HEK293 (cell line): Measurements from ENCODE around the gene ZSWIM6.

ENCODE experiments used
- CTCF ChIA-PET: fragments of 350-600 bp; formaldehyde crosslinking; extraction: SDS; loops from one replicate; lab custom pipeline; 2021; ENCODE audit warnings: antibody characterized with exemption; lab: Yijun Ruan, JAX
- POLR2A ChIA-PET: fragments of 300-600 bp; formaldehyde crosslinking; extraction: SDS; loops from one replicate; lab custom pipeline; 2020; ENCODE audit warnings: antibody characterized with exemption, inconsistent platforms; lab: Yijun Ruan, JAX
- H3K27ac ChIP-seq: fragments of 200-500 bp; sonication (Bioruptor generic); 2 replicates; pipeline ENCODE4 v1.5.1; 2014; ENCODE audit warnings: low read depth, low read length, control low read depth, inconsistent platforms; ENCODE audit errors: extremely low read depth
- H3K36me3 ChIP-seq, 2 experiments: fragments of 200-500 bp in 1 of 2; sonication (Bioruptor generic) in 1 of 2; 1 replicate in 1 of 2; 2 replicates in 1 of 2; pipeline ENCODE4 v1.5.1; 2014 to 2017; ENCODE audit warnings: inconsistent platforms in 2 of 2, low read length in 2 of 2; ENCODE audit not compliant: control insufficient read depth in 2 of 2, insufficient read depth in 1 of 2
- H3K4me1 ChIP-seq: fragments of 200-500 bp; sonication (Bioruptor generic); 2 replicates; pipeline ENCODE4 v1.5.1; 2014; ENCODE audit warnings: mild to moderate bottlenecking, low read length, inconsistent platforms; ENCODE audit not compliant: control insufficient read depth, insufficient read depth
- H3K4me3 ChIP-seq: 2 replicates; pipeline ENCODE4 v1.5.1; 2011; ENCODE audit warnings: low read depth, mild to moderate bottlenecking, control low read depth, low read length, moderate library complexity
- H3K9me3 ChIP-seq: fragments of 200-500 bp; sonication (Bioruptor generic); 2 replicates; pipeline ENCODE4 v1.5.1; 2014; ENCODE audit warnings: low read depth, low read length, inconsistent platforms; ENCODE audit not compliant: control insufficient read depth, insufficient read depth
- BCL11B ChIP-seq: fragments of 450-650 bp; formaldehyde crosslinking; IDR thresholded peaks from 2 replicates; pipeline ENCODE4 v1.5.1; 2016; ENCODE audit warnings: low read depth, missing biosample characterization, missing genetic modification characterization
- GLI4 ChIP-seq: fragments of 450-650 bp; formaldehyde crosslinking; IDR thresholded peaks from 2 replicates; pipeline ENCODE4 v1.5.1; 2016; ENCODE audit warnings: missing biosample characterization, missing genetic modification characterization
- HOXC10 ChIP-seq: sonication (generic); formaldehyde crosslinking; IDR thresholded peaks from 2 replicates; pipeline ENCODE4 v1.8.1; 2023; ENCODE audit warnings: mild to moderate bottlenecking, missing genetic modification reagents
- INSM2 ChIP-seq: fragments of 450-650 bp; formaldehyde crosslinking; IDR thresholded peaks from 2 replicates; pipeline ENCODE4 v1.5.1; 2016; ENCODE audit warnings: missing biosample characterization, missing genetic modification characterization
- MEIS1 ChIP-seq: sonication (generic); formaldehyde crosslinking; IDR thresholded peaks from 2 replicates; pipeline ENCODE4 v1.8.1; 2022; ENCODE audit warnings: missing genetic modification reagents, mild to moderate bottlenecking, borderline replicate concordance
- MYNN ChIP-seq: fragments of 450-650 bp; formaldehyde crosslinking; IDR thresholded peaks from 2 replicates; pipeline ENCODE4 v1.5.1; 2016; ENCODE audit warnings: missing biosample characterization, missing genetic modification characterization, borderline replicate concordance
- RBAK ChIP-seq: fragments of 450-650 bp; formaldehyde crosslinking; IDR thresholded peaks from 2 replicates; pipeline ENCODE4 v1.5.1; 2016; ENCODE audit warnings: missing biosample characterization, missing genetic modification characterization
- SP2 ChIP-seq: fragments of 450-650 bp; formaldehyde crosslinking; IDR thresholded peaks from 2 replicates; pipeline ENCODE4 v1.5.1; 2016; ENCODE audit warnings: missing biosample characterization, missing genetic modification characterization
- SP3 ChIP-seq: fragments of 450-650 bp; formaldehyde crosslinking; IDR thresholded peaks from 2 replicates; pipeline ENCODE4 v1.5.1; 2016; ENCODE audit warnings: missing biosample characterization, missing genetic modification characterization
- ZNF112 ChIP-seq: fragments of 450-650 bp; formaldehyde crosslinking; IDR thresholded peaks from 2 replicates; pipeline ENCODE4 v1.5.0; 2017; ENCODE audit warnings: missing biosample characterization, missing genetic modification characterization
- ZNF26 ChIP-seq: fragments of 450-650 bp; formaldehyde crosslinking; IDR thresholded peaks from 2 replicates; pipeline ENCODE4 v1.5.1; 2016; ENCODE audit warnings: missing biosample characterization, missing genetic modification characterization
- ZNF274 ChIP-seq, 2 experiments: fragments of 200-500 bp in 1 of 2; fragments of 450-650 bp in 1 of 2; sonication (Bioruptor generic) in 1 of 2; formaldehyde crosslinking in 1 of 2; IDR thresholded peaks; 2 replicates each; pipeline versions ENCODE4 v1.5.1 to v1.6.1; 2014 to 2016; ENCODE audit warnings: borderline replicate concordance in 1 of 2, inconsistent platforms in 1 of 2, low read length in 1 of 2, missing biosample characterization in 1 of 2, missing genetic modification characterization in 1 of 2
- ZNF324 ChIP-seq: fragments of 450-650 bp; formaldehyde crosslinking; IDR thresholded peaks from 2 replicates; pipeline ENCODE4 v1.5.1; 2016; ENCODE audit warnings: missing biosample characterization, missing genetic modification characterization
- ZNF391 ChIP-seq: fragments of 450-650 bp; formaldehyde crosslinking; IDR thresholded peaks from 2 replicates; pipeline ENCODE4 v1.5.1; 2016; ENCODE audit warnings: low read depth, missing biosample characterization, missing genetic modification characterization, borderline replicate concordance
- ZNF449 ChIP-seq: fragments of 450-650 bp; formaldehyde crosslinking; IDR thresholded peaks from 2 replicates; pipeline ENCODE4 v1.5.1; 2017; ENCODE audit warnings: missing biosample characterization, mild to moderate bottlenecking, missing genetic modification characterization, moderate library complexity
- ZNF48 ChIP-seq: fragments of 450-650 bp; formaldehyde crosslinking; IDR thresholded peaks from 2 replicates; pipeline ENCODE4 v1.5.1; 2016; ENCODE audit warnings: missing biosample characterization, missing genetic modification characterization
- ZNF521 ChIP-seq: fragments of 450-650 bp; formaldehyde crosslinking; IDR thresholded peaks from 2 replicates; pipeline ENCODE4 v1.5.1; 2017; ENCODE audit warnings: missing biosample characterization, mild to moderate bottlenecking, missing genetic modification characterization
- ZNF558 ChIP-seq: fragments of 450-650 bp; formaldehyde crosslinking; IDR thresholded peaks from 2 replicates; pipeline ENCODE4 v1.5.1; 2016; ENCODE audit warnings: missing biosample characterization, missing genetic modification characterization
- ZNF747 ChIP-seq: fragments of 450-650 bp; formaldehyde crosslinking; IDR thresholded peaks from 2 replicates; pipeline ENCODE4 v1.5.1; 2016; ENCODE audit warnings: missing biosample characterization, missing genetic modification characterization
- ZNF837 ChIP-seq: fragments of 450-650 bp; formaldehyde crosslinking; IDR thresholded peaks from 2 replicates; pipeline ENCODE4 v1.5.1; 2016; ENCODE audit warnings: missing biosample characterization, missing genetic modification characterization
- TF ChIP-seq, protein P1 (sequence below): fragments of 450-650 bp; formaldehyde crosslinking; optimal IDR thresholded peaks from 2 replicates; pipeline ENCODE3; 2016; ENCODE audit warnings: missing biosample characterization, mild to moderate bottlenecking, missing genetic modification characterization

ZSWIM6 gene

GRCh38 chr5:61526207-61526519 lies 194.1 kb downstream of the ZSWIM6 start (continued):
- TF ChIP-seq MYNN (tag by site-specific recombination) (no peak), BCL11B (tag by site-specific recombination) (no peak), ZNF747 (no peak), SP2 (tag by site-specific recombination) (no peak)

GRCh38 chr5:61532983-61533382 lies 200.9 kb downstream of the ZSWIM6 start:
- Histone ChIP-seq H3K9me3 (no peaks in the 10 kb centered on the region), H3K4me3 (no peak overlapping the region), H3K4me1 (no peaks in the 10 kb centered on the region), H3K36me3 (peaks cover 14 to 60% of the 10 kb centered on the region in 2 experiments), H3K27ac (no peak overlapping the region)
- ChIA-PET POLR2A (no interaction called here), CTCF (no interaction called here)
- TF ChIP-seq ZNF449 (no peak), ZNF274 (IDR thresholded peaks at IDR 0.05; ENCODE audit: low read length) (no peak), ZNF274 (tag by site-specific recombination; IDR thresholded peaks at IDR 0.05; ENCODE audit: borderline replicate concordance) (no peak), ZNF112 (tag by site-specific recombination) (no peak), SP3 (tag by site-specific recombination) (no peak), HOXC10 (CRISPR knock-in tag) (no peak), ZNF521 (no peak), INSM2 (tag by site-specific recombination) (no peak)

GRCh38 chr5:61534481-61535267 lies 202.6 kb downstream of the ZSWIM6 start:
- no peaks in the 10 kb centered on the region for H3K9me3 ChIP-seq
- TF ChIP-seq HOXC10 (CRISPR knock-in tag) (no peak), ZNF48 (tag by site-specific recombination) (no peak), RBAK (tag by site-specific recombination) (no peak), ZNF324 (tag by site-specific recombination) (no peak), GLI4 (tag by site-specific recombination) (no peak), ZNF449 (no peak), ZNF391 (tag by site-specific recombination) (no peak), ZNF26 (tag by site-specific recombination) (no peak), ZNF558 (tag by site-specific recombination) (no peak), MEIS1 (CRISPR knock-in tag) (no peak), ZNF837 (tag by site-specific recombination) (no peak)
- TF ChIP-seq, protein P1, sequence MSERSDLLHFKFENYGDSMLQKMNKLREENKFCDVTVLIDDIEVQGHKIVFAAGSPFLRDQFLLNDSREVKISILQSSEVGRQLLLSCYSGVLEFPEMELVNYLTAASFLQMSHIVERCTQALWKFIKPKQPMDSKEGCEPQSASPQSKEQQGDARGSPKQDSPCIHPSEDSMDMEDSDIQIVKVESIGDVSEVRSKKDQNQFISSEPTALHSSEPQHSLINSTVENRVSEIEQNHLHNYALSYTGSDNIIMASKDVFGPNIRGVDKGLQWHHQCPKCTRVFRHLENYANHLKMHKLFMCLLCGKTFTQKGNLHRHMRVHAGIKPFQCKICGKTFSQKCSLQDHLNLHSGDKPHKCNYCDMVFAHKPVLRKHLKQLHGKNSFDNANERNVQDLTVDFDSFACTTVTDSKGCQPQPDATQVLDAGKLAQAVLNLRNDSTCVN (tag by site-specific recombination): no peak
- CTCF ChIA-PET: no interaction called here
- peaks cover 21 to 72% of the 10 kb centered on the region in 2 experiments for H3K36me3 ChIP-seq
- H3K4me3 ChIP-seq: no peak overlapping the region
- H3K4me1 ChIP-seq: no peaks in the 10 kb centered on the region
- no peak overlapping the region for H3K27ac ChIP-seq
- POLR2A ChIA-PET: no interaction called here
